Measurements from ENCODE around the gene CNNM2. TPM values are rescaled to one million over a fixed set of nuclear protein-coding genes. Genes with fewer than 3 reads are reported as not detected.
"Not testable (repeated sequence)": the region's sequence is repeated elsewhere in the genome, so short reads cannot be mapped to it uniquely, and the experiment has no call there.

Gene CNNM2
- total RNA-seq, 2 experiments from 2014 or later, result 8.0 to 10.1 TPM

- CTCF ChIA-PET, result interaction anchor here (1.0 to 4.7 kb wide), 3 partner anchors 9 to 161 kb away, joined by 3 to 37 read pairs (median 5); partner anchors contain the start of gene CNNM2
- Mint-ChIP-seq H3K27ac (no peak overlapping the region), H3K4me3 (no peak overlapping the region), H3K4me1 (peaks cover 1% of the 10 kb centered on the region), H3K9me3 (ENCODE audit: low read depth) (no peaks in the 10 kb centered on the region), H3K27me3 (no peaks in the 10 kb centered on the region), H3K36me3 (no peaks in the 10 kb centered on the region)
- ATAC-seq, result peak; percentile 27
- DNase-seq, result no peak
Measured at GRCh38 chr10:103062854-103063590, 144.9 kb downstream of the CNNM2 start.

- DNase-seq, result no peak
- no peaks in the 10 kb centered on the region for H3K27me3 Mint-ChIP-seq
- no peak for ATAC-seq
- no peak overlapping the region for H3K4me3 Mint-ChIP-seq
- no peak overlapping the region for H3K27ac Mint-ChIP-seq
- H3K4me1 Mint-ChIP-seq, result peaks cover 14% of the 10 kb centered on the region
- CTCF ChIA-PET, result interaction anchor here (1.2 to 4.7 kb wide), 2 partner anchors 12 to 147 kb away, joined by 4 to 37 read pairs; partner anchors contain the start of gene CNNM2
- no peaks in the 10 kb centered on the region for H3K9me3 Mint-ChIP-seq (ENCODE audit: low read depth)
- no peaks in the 10 kb centered on the region for H3K36me3 Mint-ChIP-seq
Measured at GRCh38 chr10:103064956-103065355, 146.9 kb downstream of the CNNM2 start.

- Mint-ChIP-seq H3K9me3 (ENCODE audit: low read depth) (no peaks in the 10 kb centered on the region), H3K27ac (no peak overlapping the region), H3K36me3 (no peaks in the 10 kb centered on the region), H3K27me3 (no peaks in the 10 kb centered on the region), H3K4me1 (peaks cover 29% of the 10 kb centered on the region), H3K4me3 (no peak overlapping the region)
- ATAC-seq, result no peak
- DNase-seq, result no peak
- CTCF ChIA-PET, result interaction anchor here (1.5 to 7.1 kb wide), 2 partner anchors 147 to 150 kb away, joined by 3 to 92 read pairs; partner anchors contain the start of gene CNNM2
Measured at GRCh38 chr10:103066141-103067098, 148.3 kb downstream of the CNNM2 start.

- not testable (repeated sequence) for H3K9me3 Mint-ChIP-seq (ENCODE audit: low read depth); ATAC-seq; H3K4me3 Mint-ChIP-seq; H3K27ac Mint-ChIP-seq; H3K36me3 Mint-ChIP-seq; DNase-seq; H3K27me3 Mint-ChIP-seq
- peaks cover 34% of the 10 kb centered on the region for H3K4me1 Mint-ChIP-seq
- CTCF ChIA-PET, result interaction anchor here (1.5 to 7.1 kb wide), 3 partner anchors 148 to 177 kb away, joined by 3 to 92 read pairs (median 8); partner anchors contain the start of gene CNNM2
Measured at GRCh38 chr10:103067099-103067477, 149.0 kb downstream of the CNNM2 start.

GRCh38 chr10:103067484-103067883, 149.4 kb downstream of the CNNM2 start:
- H3K9me3 Mint-ChIP-seq (ENCODE audit: low read depth), result no peaks in the 10 kb centered on the region
- DNase-seq, result no peak

GRCh38 chr10:103067956-103068355, 149.9 kb downstream of the CNNM2 start:
- CTCF ChIA-PET, result interaction anchor here (0.6 to 7.1 kb wide), 5 partner anchors 13 to 233 kb away, joined by 3 to 92 read pairs (median 6); partner anchors contain the start of gene CNNM2
- no peaks in the 10 kb centered on the region for H3K36me3 Mint-ChIP-seq
- DNase-seq (no peak), ATAC-seq (no peak)
- no peak overlapping the region for H3K4me3 Mint-ChIP-seq
- no peaks in the 10 kb centered on the region for H3K9me3 Mint-ChIP-seq (ENCODE audit: low read depth)
- no peaks in the 10 kb centered on the region for H3K27me3 Mint-ChIP-seq
- H3K4me1 Mint-ChIP-seq, result peaks cover 34% of the 10 kb centered on the region
- no peak overlapping the region for H3K27ac Mint-ChIP-seq

More at GRCh38 chr10:103067484-103067883, 149.4 kb downstream of the CNNM2 start:
- no peaks in the 10 kb centered on the region for H3K27me3 Mint-ChIP-seq
- CTCF ChIA-PET, result interaction anchor here (1.5 to 7.1 kb wide), 3 partner anchors 148 to 177 kb away, joined by 3 to 92 read pairs (median 8); partner anchors contain the start of gene CNNM2
- H3K4me3 Mint-ChIP-seq, result no peak overlapping the region
- no peaks in the 10 kb centered on the region for H3K36me3 Mint-ChIP-seq
- no peak for ATAC-seq
- peaks cover 34% of the 10 kb centered on the region for H3K4me1 Mint-ChIP-seq
- H3K27ac Mint-ChIP-seq, result no peak overlapping the region

- peak overlapping the region; percentile 75 for H3K27ac Mint-ChIP-seq
- no peaks in the 10 kb centered on the region for H3K27me3 Mint-ChIP-seq
- peak; percentile 78 for DNase-seq
- H3K9me3 Mint-ChIP-seq (ENCODE audit: low read depth), result no peaks in the 10 kb centered on the region
- H3K36me3 Mint-ChIP-seq, result no peaks in the 10 kb centered on the region
- no peak overlapping the region for H3K4me3 Mint-ChIP-seq
- ATAC-seq, result peak; percentile 82
- peaks cover 34% of the 10 kb centered on the region for H3K4me1 Mint-ChIP-seq
- CTCF ChIA-PET, result interaction anchor here (0.6 to 7.1 kb wide), 13 partner anchors 12 to 226 kb away, joined by 3 to 92 read pairs (median 3); partner anchors contain the start of gene CNNM2
Measured at GRCh38 chr10:103069453-103070331, 151.6 kb downstream of the CNNM2 start.

- no peaks in the 10 kb centered on the region for H3K36me3 Mint-ChIP-seq
- H3K27me3 Mint-ChIP-seq, result no peaks in the 10 kb centered on the region
- no peak overlapping the region for H3K4me3 Mint-ChIP-seq
- CTCF ChIA-PET, result interaction anchor here (1.8 to 7.1 kb wide), 2 partner anchors 156 to 172 kb away, joined by 4 to 92 read pairs; partner anchors contain the start of gene CNNM2
- DNase-seq (no peak), ATAC-seq (no peak)
- H3K4me1 Mint-ChIP-seq, result peaks cover 34% of the 10 kb centered on the region
- no peaks in the 10 kb centered on the region for H3K9me3 Mint-ChIP-seq (ENCODE audit: low read depth)
- H3K27ac Mint-ChIP-seq, result no peak overlapping the region
Measured at GRCh38 chr10:103072276-103072675, 154.2 kb downstream of the CNNM2 start.

GRCh38 chr10:103072891-103073290, 154.8 kb downstream of the CNNM2 start:
- Mint-ChIP-seq H3K4me3 (no peak overlapping the region), H3K9me3 (ENCODE audit: low read depth) (no peaks in the 10 kb centered on the region), H3K27me3 (no peaks in the 10 kb centered on the region), H3K36me3 (no peaks in the 10 kb centered on the region), H3K4me1 (peaks cover 34% of the 10 kb centered on the region), H3K27ac (no peak overlapping the region)
- ATAC-seq (no peak), DNase-seq (no peak)
- CTCF ChIA-PET, result interaction anchor here (1.8 to 7.1 kb wide), 2 partner anchors 156 to 172 kb away, joined by 4 to 92 read pairs; partner anchors contain the start of gene CNNM2

- ATAC-seq (no peak), DNase-seq (no peak)
- H3K27me3 Mint-ChIP-seq, result no peaks in the 10 kb centered on the region
- H3K4me3 Mint-ChIP-seq, result no peak overlapping the region
- H3K27ac Mint-ChIP-seq, result no peak overlapping the region
- no peaks in the 10 kb centered on the region for H3K36me3 Mint-ChIP-seq
- CTCF ChIA-PET, result no interaction called here
- peaks cover 2% of the 10 kb centered on the region for H3K4me1 Mint-ChIP-seq
- no peaks in the 10 kb centered on the region for H3K9me3 Mint-ChIP-seq (ENCODE audit: low read depth)
Measured at GRCh38 chr10:103077020-103077419, 158.9 kb downstream of the CNNM2 start.

- Mint-ChIP-seq H3K4me1 (peaks cover 2% of the 10 kb centered on the region), H3K36me3 (no peaks in the 10 kb centered on the region), H3K27me3 (no peaks in the 10 kb centered on the region), H3K27ac (no peak overlapping the region), H3K4me3 (no peak overlapping the region), H3K9me3 (ENCODE audit: low read depth) (no peaks in the 10 kb centered on the region)
- CTCF ChIA-PET, result no interaction called here
- DNase-seq (no peak), ATAC-seq (no peak)
Measured at GRCh38 chr10:103077491-103078308, 159.6 kb downstream of the CNNM2 start.

GRCh38 chr10:103078309-103078615, 160.2 kb downstream of the CNNM2 start:
- H3K4me3 Mint-ChIP-seq, result no peak overlapping the region
- no peak for DNase-seq
- no peaks in the 10 kb centered on the region for H3K27me3 Mint-ChIP-seq
- no peak for ATAC-seq
- CTCF ChIA-PET, result no interaction called here
- H3K4me1 Mint-ChIP-seq, result peaks cover 2% of the 10 kb centered on the region
- H3K36me3 Mint-ChIP-seq, result no peaks in the 10 kb centered on the region
- no peaks in the 10 kb centered on the region for H3K9me3 Mint-ChIP-seq (ENCODE audit: low read depth)
- H3K27ac Mint-ChIP-seq, result no peak overlapping the region
